NCI-H2171 (cell line): Measurements from ENCODE around the gene TSPO.
"Not testable (repeated sequence)": the region's sequence is repeated elsewhere in the genome, so short reads cannot be mapped to it uniquely, and the experiment has no call there.

ENCODE experiments used
- DNase-seq: peaks from one replicate; lab custom pipeline; 2025; lab: John Stamatoyannopoulos, UW

The TSPO gene

GRCh38 chr22:43151251-43152002, at the start of gene TSPO:
TSPO (plus strand) TSS chr22:43151559; CDS start chr22:43159239, 7,680 bp downstream.
- peak; percentile 60 for DNase-seq

- DNase-seq = not testable (repeated sequence)
Measured at GRCh38 chr22:43104056-43104625, 47.2 kb upstream of the TSPO start.

GRCh38 chr22:43104950-43105349, 46.4 kb upstream of the TSPO start:
- DNase-seq = not testable (repeated sequence)

GRCh38 chr22:43106302-43106701, 45.1 kb upstream of the TSPO start:
- DNase-seq = no peak

GRCh38 chr22:43109511-43109910, 41.8 kb upstream of the TSPO start:
- no peak for DNase-seq

GRCh38 chr22:43109921-43110443, 41.4 kb upstream of the TSPO start:
- no peak for DNase-seq

GRCh38 chr22:43110444-43110926, 40.9 kb upstream of the TSPO start, which contains the start of gene BIK:
BIK (plus strand) TSS chr22:43110750; CDS start chr22:43124023, 13,273 bp downstream.
- peak; percentile 57 for DNase-seq

GRCh38 chr22:43110927-43111623, 40.3 kb upstream of the TSPO start:
- DNase-seq = peak; percentile 33

GRCh38 chr22:43113526-43114251, 37.7 kb upstream of the TSPO start:
- DNase-seq = no peak

GRCh38 chr22:43114958-43115357, 36.4 kb upstream of the TSPO start:
- DNase-seq = no peak

- DNase-seq = no peak
Measured at GRCh38 chr22:43116932-43117331, 34.4 kb upstream of the TSPO start.

- DNase-seq = no peak
Measured at GRCh38 chr22:43118024-43118849, 33.1 kb upstream of the TSPO start.

GRCh38 chr22:43118953-43119458, 32.4 kb upstream of the TSPO start:
- no peak for DNase-seq

GRCh38 chr22:43126501-43127165, 24.7 kb upstream of the TSPO start:
- DNase-seq = no peak

- DNase-seq = no peak
Measured at GRCh38 chr22:43127166-43127908, 24.0 kb upstream of the TSPO start.

- DNase-seq = no peak
Measured at GRCh38 chr22:43128116-43128515, 23.2 kb upstream of the TSPO start.

- DNase-seq = peak; percentile 77
Measured at GRCh38 chr22:43128928-43129424, 22.4 kb upstream of the TSPO start.

GRCh38 chr22:43129426-43130425, 21.6 kb upstream of the TSPO start:
- no peak for DNase-seq
